ENCODE measurements around the gene FAM241B. TPM values are rescaled to one million over a fixed set of nuclear protein-coding genes. Genes with fewer than 3 reads are reported as not detected.

Gene FAM241B
- total and polyA plus RNA-seq, 2 donors (not counting 1 experiment from before 2014, with no cell fraction given): 0.54 to 0.64 TPM

DNA sequence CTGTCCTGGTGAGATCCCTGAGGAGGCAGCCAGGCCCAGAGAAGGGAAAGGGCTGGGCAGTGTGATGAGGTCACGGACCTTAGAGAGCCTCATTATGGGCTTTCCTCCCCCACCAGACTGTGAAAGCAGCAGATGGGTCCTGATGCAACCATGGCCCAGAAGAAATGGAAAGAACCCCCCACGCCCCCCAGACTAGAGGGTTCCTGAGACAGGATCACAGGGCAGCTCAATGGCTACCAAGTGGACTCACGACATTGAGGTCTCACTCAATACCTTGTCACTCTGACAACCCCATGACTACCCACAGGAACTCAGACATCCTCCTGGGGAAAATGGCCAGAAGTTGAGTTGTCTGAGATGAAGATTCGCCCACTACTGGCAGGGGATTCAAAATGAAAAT lies 36.7 kb downstream of the FAM241B start:
- Mint-ChIP-seq H3K4me1 (no peaks in the 10 kb centered on the region), H3K27ac (no peak overlapping the region), H3K4me3 (no peak overlapping the region), H3K27me3 (peaks cover 20% of the 10 kb centered on the region), H3K9me3 (ENCODE audit: insufficient read depth) (no peaks in the 10 kb centered on the region)
- intact Hi-C loops (cut with micrococcal nuclease): no loop called here
- Histone ChIP-seq H3K36me3 (replicated peaks in 1 of 2; ENCODE audit: control extremely low read depth in 1 of 2, control insufficient read depth in 1 of 2, extremely low read depth in 1 of 2, insufficient read depth in 2 of 2, low read length in 1 of 2) (no peaks in the 10 kb centered on the region), H2AFZ (ENCODE audit: insufficient read depth, low read depth, low read length, poor library complexity, severe bottlenecking) (no peak overlapping the region), H3K4me1 (ENCODE audit: control insufficient read depth in 2 of 2, insufficient read depth in 2 of 2, low read length in 2 of 2) (no peaks in the 10 kb centered on the region), H3K27me3 (replicated peaks in 1 of 4; ENCODE audit: control extremely low read depth in 1 of 4, control insufficient read depth in 3 of 4, insufficient read depth in 4 of 4, low read length in 3 of 4) (peaks cover 0 to 6% (median 0%) of the 10 kb centered on the region in 4 experiments), H3K4me3 (ENCODE audit: control extremely low read depth in 1 of 5, extremely low read depth in 1 of 5, insufficient read depth in 1 of 5, low read depth in 2 of 5, low read length in 4 of 5) (no peak overlapping the region), H3K27ac (ENCODE audit: low read length in 2 of 2) (no peak overlapping the region), H3K79me2 (ENCODE audit: control insufficient read depth, insufficient read depth, low read length) (no peaks in the 10 kb centered on the region), H3K9me3 (ENCODE audit: control extremely low read depth in 1 of 3, control insufficient read depth in 2 of 3, insufficient read depth in 1 of 3, low read length in 2 of 3) (peaks cover 0 to 2% (median 0%) of the 10 kb centered on the region in 3 donors), H3K4me2 (replicated peaks; ENCODE audit: low read depth, low read length, poor library complexity, severe bottlenecking) (no peak overlapping the region), H4K20me1 (ENCODE audit: control insufficient read depth, insufficient read depth, low read length, poor library complexity, severe bottlenecking) (no peaks in the 10 kb centered on the region), H3K9ac (ENCODE audit: low read length) (no peak overlapping the region)
- 82% methylated on average over 2 of the region's 4 CpGs for WGBS (ENCODE audit: insufficient coverage)
- ATAC-seq (ENCODE audit: low read depth): no peak
- ChIA-PET CTCF (no interaction called here), POLR2A (no interaction called here)
- TF ChIP-seq, protein P1, sequence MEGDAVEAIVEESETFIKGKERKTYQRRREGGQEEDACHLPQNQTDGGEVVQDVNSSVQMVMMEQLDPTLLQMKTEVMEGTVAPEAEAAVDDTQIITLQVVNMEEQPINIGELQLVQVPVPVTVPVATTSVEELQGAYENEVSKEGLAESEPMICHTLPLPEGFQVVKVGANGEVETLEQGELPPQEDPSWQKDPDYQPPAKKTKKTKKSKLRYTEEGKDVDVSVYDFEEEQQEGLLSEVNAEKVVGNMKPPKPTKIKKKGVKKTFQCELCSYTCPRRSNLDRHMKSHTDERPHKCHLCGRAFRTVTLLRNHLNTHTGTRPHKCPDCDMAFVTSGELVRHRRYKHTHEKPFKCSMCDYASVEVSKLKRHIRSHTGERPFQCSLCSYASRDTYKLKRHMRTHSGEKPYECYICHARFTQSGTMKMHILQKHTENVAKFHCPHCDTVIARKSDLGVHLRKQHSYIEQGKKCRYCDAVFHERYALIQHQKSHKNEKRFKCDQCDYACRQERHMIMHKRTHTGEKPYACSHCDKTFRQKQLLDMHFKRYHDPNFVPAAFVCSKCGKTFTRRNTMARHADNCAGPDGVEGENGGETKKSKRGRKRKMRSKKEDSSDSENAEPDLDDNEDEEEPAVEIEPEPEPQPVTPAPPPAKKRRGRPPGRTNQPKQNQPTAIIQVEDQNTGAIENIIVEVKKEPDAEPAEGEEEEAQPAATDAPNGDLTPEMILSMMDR (IDR thresholded peaks at IDR 0.05): no peak
- no peak for TF ChIP-seq EZH2 (IDR thresholded peaks at IDR 0.05; ENCODE audit: borderline replicate concordance, insufficient read depth, low read depth, low read length, poor library complexity, severe bottlenecking)
- no peak for DNase-seq

DNA sequence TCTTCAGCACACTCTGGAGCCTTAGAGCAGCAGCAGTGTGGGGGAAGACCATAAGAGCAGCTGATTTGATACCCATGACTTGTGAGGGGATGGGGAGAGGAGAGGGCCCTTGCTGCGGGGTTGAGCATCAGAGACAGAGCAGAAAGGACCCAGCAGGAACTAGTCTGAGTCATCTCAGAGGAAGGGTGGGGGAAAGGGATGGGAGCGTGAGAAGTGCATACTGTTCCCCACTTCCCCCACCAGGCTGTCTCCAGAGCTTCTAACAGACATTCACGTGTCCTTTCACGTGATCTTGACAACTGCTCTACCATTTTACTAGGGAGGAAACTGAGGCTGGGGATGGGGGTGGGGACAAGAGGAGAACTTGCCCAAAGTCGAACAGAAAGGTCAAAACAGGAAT lies 38.7 kb downstream of the FAM241B start:
- no peaks in the 10 kb centered on the region for H3K79me2 ChIP-seq (ENCODE audit: control insufficient read depth, insufficient read depth, low read length)
- no peak overlapping the region for H2AFZ ChIP-seq (ENCODE audit: insufficient read depth, low read depth, low read length, poor library complexity, severe bottlenecking)
- WGBS (ENCODE audit: insufficient coverage): 84% methylated on average over 2 of the region's 5 CpGs
- H3K27me3 Mint-ChIP-seq: peaks cover 20% of the 10 kb centered on the region
- no peaks in the 10 kb centered on the region for H3K36me3 ChIP-seq (replicated peaks in 1 of 2; ENCODE audit: control extremely low read depth in 1 of 2, control insufficient read depth in 1 of 2, extremely low read depth in 1 of 2, insufficient read depth in 2 of 2, low read length in 1 of 2)
- H3K27ac Mint-ChIP-seq: no peak overlapping the region
- no peak overlapping the region for H3K27ac ChIP-seq (ENCODE audit: low read length in 2 of 2)
- no peaks in the 10 kb centered on the region for H3K4me1 ChIP-seq (ENCODE audit: control insufficient read depth in 2 of 2, insufficient read depth in 2 of 2, low read length in 2 of 2)
- DNase-seq (no peak), ATAC-seq (ENCODE audit: low read depth) (no peak)
- H4K20me1 ChIP-seq (ENCODE audit: control insufficient read depth, insufficient read depth, low read length, poor library complexity, severe bottlenecking): no peaks in the 10 kb centered on the region
- no peaks in the 10 kb centered on the region for H3K9me3 Mint-ChIP-seq (ENCODE audit: insufficient read depth)
- no peak overlapping the region for H3K4me3 ChIP-seq (ENCODE audit: control extremely low read depth in 1 of 5, extremely low read depth in 1 of 5, insufficient read depth in 1 of 5, low read depth in 2 of 5, low read length in 4 of 5)
- H3K4me1 Mint-ChIP-seq: no peaks in the 10 kb centered on the region
- H3K9ac ChIP-seq (ENCODE audit: low read length): no peak overlapping the region
- peaks cover 0 to 2% (median 0%) of the 10 kb centered on the region in 3 donors for H3K9me3 ChIP-seq (ENCODE audit: control extremely low read depth in 1 of 3, control insufficient read depth in 2 of 3, insufficient read depth in 1 of 3, low read length in 2 of 3)
- intact Hi-C loops (cut with micrococcal nuclease): no loop called here
- POLR2A ChIA-PET: no interaction called here
- CTCF ChIA-PET: no interaction called here
- no peak overlapping the region for H3K4me2 ChIP-seq (replicated peaks; ENCODE audit: low read depth, low read length, poor library complexity, severe bottlenecking)
- TF ChIP-seq EZH2 (IDR thresholded peaks at IDR 0.05; ENCODE audit: borderline replicate concordance, insufficient read depth, low read depth, low read length, poor library complexity, severe bottlenecking): no peak
- TF ChIP-seq, protein P1 (IDR thresholded peaks at IDR 0.05): no peak
- H3K4me3 Mint-ChIP-seq: no peak overlapping the region
- peaks cover 0 to 6% (median 2%) of the 10 kb centered on the region in 4 experiments for H3K27me3 ChIP-seq (replicated peaks in 1 of 4; ENCODE audit: control extremely low read depth in 1 of 4, control insufficient read depth in 3 of 4, insufficient read depth in 4 of 4, low read length in 3 of 4)
